SW 1271 (cell line): ENCODE data around the gene JAK3.

ENCODE experiments used
- DNase-seq, 2 experiments: peaks; one replicate each; lab custom pipeline; 2025; lab: John Stamatoyannopoulos, UW

The JAK3 gene

GRCh38 chr19:17840019-17840418 is 7.8 kb downstream of the JAK3 start:
- no peak for DNase-seq

GRCh38 chr19:17837972-17838371 is 9.8 kb downstream of the JAK3 start:
- DNase-seq, result no peak

GRCh38 chr19:17836530-17836929 is 11.3 kb downstream of the JAK3 start:
- DNase-seq, result no peak

- DNase-seq, result no peak
Observed at GRCh38 chr19:17835182-17836006, 12.4 kb downstream of the JAK3 start.

GRCh38 chr19:17834350-17835181 is 13.2 kb downstream of the JAK3 start:
- DNase-seq, result no peak

GRCh38 chr19:17832443-17833208 is 15.2 kb downstream of the JAK3 start:
- no peak for DNase-seq

GRCh38 chr19:17831419-17831888 is 16.3 kb downstream of the JAK3 start:
- DNase-seq, result no peak

- DNase-seq, result no peak
Observed at GRCh38 chr19:17830567-17831418, 17.0 kb downstream of the JAK3 start.

GRCh38 chr19:17829855-17830566 is 17.8 kb downstream of the JAK3 start:
- DNase-seq, result no peak

- DNase-seq, result no peak
Observed at GRCh38 chr19:17826508-17827056, 21.2 kb downstream of the JAK3 start.

GRCh38 chr19:17824339-17824738 is 23.4 kb downstream of the JAK3 start:
- DNase-seq, result no peak

GRCh38 chr19:17821190-17821589 is 26.6 kb downstream of the JAK3 start, which contains the start of gene INSL3:
Gene INSL3 (minus strand): TSS chr19:17821519. CDS start chr19:17821506, 13 bp downstream.
- DNase-seq, result no peak

GRCh38 chr19:17817668-17818363 is 30.0 kb downstream of the JAK3 start:
- DNase-seq, result no peak

- DNase-seq, result no peak
Observed at GRCh38 chr19:17812099-17812498, 35.7 kb downstream of the JAK3 start.

- no peak for DNase-seq
Observed at GRCh38 chr19:17811681-17812080, 36.1 kb downstream of the JAK3 start.

GRCh38 chr19:17811103-17811502 is 36.7 kb downstream of the JAK3 start:
- DNase-seq, result no peak

GRCh38 chr19:17807731-17808316 is 40.0 kb downstream of the JAK3 start:
- DNase-seq, result no peak

- DNase-seq, result no peak
Observed at GRCh38 chr19:17806945-17807344, 40.8 kb downstream of the JAK3 start.

- no peak for DNase-seq
Observed at GRCh38 chr19:17805427-17805826, 42.4 kb downstream of the JAK3 start.
